Hematopoietic multipotent progenitor cell treated with erythropoietin and hydrocortisone succinate and interleukin-3 and kit ligand, for 17 days (in vitro differentiated cells): ENCODE results near the gene CAMKK1.

ENCODE experiments used
- DNase-seq: peaks from one replicate; pipeline ENCODE4 v3.0.0-alpha.2; 2015; ENCODE audit warnings: low spot score

The CAMKK1 gene

GRCh38 chr17:3893003-3893719, at the start of gene CAMKK1:
TSS of gene CAMKK1 (minus strand) at chr17:3893053. CDS start at chr17:3885687, 7,366 bp downstream.
- peak; percentile 81 for DNase-seq

GRCh38 chr17:3940965-3941698, 48.3 kb upstream of the CAMKK1 start:
- no peak for DNase-seq

DNA sequence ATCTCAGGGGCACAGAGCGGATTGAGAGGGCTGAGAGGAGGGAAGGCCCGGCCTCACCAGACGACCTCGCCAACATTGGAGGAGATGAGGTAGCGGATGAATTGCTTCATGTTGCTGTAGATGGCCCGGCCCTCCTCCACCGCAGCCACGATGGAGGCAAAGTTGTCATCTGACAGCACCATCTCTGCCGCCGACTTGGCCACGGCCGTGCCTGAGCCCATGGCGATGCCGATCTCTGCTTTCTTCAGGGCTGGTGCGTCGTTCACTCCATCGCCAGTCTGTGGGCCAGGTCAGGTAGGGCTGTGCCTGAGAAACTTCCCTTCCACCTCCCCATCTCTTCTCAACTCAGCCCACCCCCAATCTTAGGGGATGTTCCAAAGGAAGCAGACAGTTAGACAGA, 44.5 kb upstream of the CAMKK1 start:
- DNase-seq = no peak

DNA sequence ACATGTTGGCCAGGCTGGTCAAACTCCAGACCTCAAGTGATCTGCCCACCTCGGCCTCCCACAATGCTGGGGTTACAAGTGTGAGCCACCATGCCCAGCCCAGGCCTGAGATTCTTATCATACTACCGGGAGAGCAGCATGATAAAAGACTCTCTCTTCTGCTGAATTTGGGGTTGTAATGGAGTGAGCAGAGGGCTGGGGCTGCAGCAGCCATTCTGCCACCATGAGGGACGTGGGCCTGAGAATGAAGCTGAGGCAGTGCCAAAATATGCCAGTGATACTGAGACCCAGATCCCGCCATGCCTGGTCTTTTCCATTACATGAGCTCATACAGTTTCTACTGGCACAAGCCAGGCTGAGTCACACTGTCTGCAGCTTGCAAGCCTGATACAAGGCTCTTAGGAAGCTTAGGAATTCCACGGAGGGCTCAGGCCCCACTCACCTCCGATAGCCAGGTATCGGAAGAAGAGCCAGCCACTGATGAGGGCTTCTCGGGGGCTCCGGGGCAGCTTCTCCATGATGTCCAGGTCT, 43.0 kb upstream of the CAMKK1 start:
- DNase-seq = no peak

DNA sequence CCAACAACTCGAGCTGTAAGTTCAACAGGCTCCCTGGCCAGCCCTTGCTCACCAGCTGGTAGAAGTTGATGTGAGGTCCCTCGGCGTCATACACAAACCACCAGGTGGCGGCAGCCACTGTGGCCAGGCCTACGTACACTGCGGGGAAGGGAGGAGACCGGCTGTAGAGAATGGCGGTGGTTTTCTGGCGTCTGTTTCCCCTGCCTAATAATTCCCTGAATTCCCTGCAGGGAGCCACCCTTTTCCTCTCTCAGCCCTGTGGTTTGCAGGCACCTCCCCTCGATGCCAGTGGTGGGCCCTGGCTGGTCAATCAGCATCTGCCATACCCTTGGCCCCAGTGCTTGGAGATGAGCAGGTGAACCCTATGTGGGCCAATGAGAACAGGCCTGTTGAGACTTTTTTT, 42.3 kb upstream of the CAMKK1 start:
- no peak for DNase-seq

DNA sequence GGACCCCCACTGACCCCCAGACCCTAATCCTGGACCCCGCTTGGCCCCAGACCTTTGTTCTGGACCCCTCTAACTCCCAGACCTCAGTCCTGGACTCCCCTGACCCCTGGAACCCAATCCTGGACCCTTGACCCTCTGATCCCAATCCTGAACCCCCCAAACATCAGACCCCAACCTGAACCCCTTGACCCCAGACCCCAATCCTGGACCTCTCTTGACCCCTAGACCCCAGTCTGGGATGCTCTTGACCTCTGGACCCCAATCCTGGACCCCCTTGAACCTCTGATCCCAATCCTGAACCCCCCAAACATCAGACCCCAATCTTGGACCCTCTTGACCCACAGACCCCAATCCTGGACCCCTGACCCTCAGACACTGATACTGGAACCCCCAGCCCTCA, 36.9 kb upstream of the CAMKK1 start:
- DNase-seq = no peak

- DNase-seq = no peak
Observed at GRCh38 chr17:3929181-3929580, 36.3 kb upstream of the CAMKK1 start.

DNA sequence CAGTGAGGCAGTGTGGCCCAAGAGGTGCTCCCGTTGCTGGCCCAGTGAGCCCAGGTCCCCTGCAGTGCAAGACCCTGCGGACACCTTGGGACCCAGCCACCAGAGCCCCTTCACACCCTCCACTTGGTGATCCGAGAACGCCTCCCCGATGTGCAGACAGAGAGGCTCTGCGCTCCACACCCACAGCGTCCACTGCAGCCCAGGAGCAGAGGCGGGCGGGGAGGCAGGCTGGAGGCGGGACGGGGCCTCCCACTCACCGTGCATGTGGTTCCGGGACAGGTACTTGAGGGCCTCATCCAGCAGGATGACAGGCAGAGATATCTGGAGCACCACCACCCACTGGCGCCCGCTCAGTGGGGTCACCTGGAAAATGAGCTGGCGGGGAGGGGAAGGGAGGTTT, 35.6 kb upstream of the CAMKK1 start:
- DNase-seq = no peak

GRCh38 chr17:3927628-3928340, 34.9 kb upstream of the CAMKK1 start:
- DNase-seq = no peak

DNA sequence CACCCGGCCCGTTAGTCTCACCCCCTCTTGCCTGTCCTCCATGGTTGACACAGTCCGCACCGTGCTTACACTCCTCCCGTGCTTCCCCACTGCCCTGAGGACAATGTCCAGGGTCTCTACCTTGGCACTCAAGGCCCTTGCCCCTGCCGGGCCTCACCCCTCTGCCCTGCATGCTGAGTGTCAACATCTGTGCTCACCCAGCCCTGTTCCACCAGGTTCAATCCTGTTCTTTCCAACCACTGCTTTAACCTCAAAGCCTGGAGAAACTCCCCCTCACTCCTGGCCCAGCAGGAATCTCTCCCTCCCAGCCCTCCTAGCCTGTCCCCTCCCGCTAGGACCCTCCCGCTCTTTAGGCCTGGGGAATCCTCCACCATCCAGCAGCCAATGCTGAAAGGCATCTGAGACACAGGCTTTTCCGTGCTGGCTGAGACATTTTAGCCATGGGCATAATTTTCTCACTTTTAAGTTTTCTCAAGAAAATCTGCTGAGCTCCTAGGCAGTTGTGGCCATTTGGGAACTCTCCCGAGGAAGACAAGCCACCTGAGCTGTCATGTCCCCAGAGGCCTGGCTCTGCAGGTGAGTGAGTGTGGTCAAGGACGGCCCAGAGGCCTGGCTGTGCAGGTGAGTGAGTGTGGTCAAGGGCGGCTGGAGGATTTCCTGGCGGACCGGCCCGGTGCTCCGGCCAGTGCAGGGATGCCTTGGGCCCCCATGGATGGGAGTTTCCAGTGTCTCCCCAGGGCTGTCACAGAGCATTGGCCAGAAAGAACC, 34.2 kb upstream of the CAMKK1 start:
- DNase-seq = no peak

DNA sequence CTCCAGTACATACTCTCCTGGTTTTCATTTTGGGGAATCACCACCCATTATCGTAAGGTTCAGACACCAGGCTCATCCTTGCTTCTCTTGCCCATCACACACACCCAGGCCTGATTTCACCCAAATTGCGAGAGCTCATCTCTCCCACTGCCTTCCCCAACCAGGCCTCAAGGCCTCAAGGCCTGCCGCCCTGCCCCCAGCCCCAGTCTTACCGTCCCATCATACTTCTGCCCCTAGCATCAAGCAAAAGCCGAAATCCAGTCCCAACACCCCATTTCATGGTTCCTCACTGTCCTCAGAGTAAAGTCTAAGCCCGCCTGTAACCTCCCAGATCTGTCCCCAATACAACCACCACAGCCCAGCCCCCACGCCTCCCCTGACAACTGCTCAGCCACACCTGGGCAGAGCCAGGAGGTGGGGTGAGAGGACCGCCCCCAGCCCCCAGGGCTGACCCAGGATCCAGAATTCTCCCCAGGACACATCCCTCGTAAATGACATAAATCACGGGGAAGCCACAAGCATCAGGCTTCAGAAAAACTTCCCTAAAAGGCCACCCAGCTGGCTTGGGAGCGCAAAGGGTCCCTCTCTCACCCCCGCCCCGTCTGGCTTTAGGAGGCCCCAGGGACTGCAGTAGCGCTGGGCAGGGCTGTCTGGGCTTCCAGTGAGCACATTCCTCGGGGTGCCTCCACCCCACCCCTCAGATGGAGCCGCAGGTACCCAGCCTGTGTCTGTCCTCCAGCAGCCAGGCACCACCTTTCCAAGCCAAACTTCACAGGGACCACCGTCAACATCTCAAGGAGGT, 33.0 kb upstream of the CAMKK1 start:
- no peak for DNase-seq

DNA sequence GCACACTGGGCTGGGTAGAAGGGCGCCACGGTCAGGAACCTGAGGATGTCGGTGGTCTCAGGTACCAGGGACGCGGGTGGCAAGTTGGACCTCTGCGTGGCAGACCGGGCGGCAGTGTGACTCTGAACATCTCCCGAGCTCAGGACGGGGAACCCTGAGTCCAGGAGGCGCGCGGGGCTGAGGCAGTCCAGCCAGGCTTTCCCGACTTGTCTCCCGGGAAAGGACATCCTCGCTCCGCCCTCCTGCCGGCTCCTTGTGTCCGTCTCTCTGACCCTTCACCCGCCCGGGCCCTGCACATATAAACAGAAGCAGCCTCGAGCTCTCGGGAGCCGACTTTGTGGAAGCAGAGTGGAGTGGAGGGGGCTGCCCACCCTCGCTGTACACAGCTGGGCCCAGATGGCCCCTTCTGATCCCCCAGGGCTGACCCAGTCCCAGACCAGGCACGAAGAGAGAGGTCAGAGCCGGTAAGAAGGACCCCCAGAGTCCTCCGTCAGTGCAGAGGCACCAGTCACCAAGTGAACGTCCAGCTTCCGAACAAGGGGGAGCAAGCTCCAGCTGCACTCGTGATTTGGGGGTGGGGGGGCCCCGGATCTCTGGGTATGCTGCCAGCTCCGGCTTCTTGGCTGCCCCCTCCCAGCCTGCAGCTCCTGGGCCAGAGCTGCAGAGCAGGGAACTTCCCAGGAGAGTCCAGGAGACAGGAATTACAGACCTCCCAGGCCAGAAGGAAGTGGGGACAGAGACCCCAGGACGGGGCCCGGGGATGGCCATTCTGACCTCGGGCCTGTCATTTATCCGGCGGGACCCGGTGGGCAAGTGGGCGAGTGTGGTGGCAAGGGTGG, 31.9 kb upstream of the CAMKK1 start:
- no peak for DNase-seq

DNA sequence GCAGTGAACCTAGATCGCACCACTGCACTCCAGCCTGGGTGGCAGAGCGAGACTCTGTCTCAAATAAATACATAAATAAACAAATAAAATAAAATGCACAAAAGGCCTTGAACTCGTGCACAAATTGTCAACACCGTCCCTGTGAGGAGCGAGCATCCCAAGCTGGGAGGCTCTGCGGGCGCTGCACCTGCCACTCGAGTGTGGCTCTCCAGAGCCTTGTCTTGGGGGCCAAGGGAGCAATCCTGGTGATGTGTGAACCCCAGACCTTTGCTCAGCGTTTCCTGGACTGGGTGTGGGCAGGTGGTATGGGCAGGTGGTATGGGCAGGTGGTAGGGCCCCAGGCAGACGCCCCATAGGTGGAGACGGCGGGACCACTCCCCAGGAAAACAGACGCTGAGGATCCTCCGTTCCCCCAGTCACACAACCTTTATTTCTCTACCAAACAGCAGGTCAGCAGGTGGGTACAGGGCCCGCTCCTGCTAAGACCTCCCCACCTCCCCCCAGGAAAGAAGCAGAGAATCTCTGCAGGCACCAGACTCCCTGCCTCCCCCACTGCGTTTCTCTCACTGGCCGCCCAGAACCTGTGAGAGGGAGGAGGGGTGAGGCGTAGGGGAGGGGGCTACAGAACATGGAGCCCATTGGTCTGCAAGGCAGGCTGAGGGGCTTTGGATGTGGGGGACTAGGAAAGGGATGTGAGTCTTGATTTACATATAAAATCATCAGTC, 30.8 kb upstream of the CAMKK1 start:
- DNase-seq = no peak

DNA sequence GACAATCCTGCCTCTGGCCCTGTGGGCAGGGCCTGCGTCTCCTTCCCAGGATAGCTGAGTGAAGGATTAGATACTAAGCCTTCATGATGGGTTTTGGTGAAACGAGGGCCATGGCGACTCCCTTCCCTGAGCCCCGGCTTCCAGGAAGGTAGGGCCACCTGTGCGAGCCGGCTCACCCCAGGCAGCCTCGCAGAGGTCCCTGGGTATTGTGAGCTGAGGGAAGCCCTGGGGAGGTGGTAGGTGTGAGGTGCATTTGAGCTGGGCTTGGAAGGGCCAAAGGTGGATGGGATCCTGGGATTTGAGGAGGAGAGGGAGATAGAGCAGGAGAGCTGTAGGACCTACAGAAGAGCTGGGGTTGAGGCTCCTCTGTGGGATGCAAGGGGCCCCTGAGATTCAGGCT, 29.9 kb upstream of the CAMKK1 start:
- no peak for DNase-seq

GRCh38 chr17:3921502-3922319, 28.9 kb upstream of the CAMKK1 start:
- no peak for DNase-seq

DNA sequence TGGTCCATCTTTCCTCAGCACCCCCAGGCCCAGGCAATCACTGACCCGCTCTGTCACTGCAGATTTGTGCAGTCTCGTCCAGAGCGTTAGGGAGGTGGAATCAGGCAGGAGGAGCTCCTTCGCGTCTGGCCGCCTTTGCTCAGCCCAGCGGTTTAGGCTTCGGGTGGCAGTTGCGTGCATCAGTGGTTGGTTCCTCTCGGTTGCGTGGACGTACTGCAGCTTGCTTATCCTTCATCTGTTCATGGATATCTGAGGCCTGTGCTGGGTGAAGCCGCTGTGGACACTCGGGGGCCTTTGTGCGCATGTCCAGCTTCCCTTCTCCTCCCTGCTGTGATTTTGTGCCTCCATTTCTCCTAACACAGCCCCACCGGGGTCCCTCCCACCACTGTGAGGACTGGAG, 28.2 kb upstream of the CAMKK1 start:
- DNase-seq = no peak

DNA sequence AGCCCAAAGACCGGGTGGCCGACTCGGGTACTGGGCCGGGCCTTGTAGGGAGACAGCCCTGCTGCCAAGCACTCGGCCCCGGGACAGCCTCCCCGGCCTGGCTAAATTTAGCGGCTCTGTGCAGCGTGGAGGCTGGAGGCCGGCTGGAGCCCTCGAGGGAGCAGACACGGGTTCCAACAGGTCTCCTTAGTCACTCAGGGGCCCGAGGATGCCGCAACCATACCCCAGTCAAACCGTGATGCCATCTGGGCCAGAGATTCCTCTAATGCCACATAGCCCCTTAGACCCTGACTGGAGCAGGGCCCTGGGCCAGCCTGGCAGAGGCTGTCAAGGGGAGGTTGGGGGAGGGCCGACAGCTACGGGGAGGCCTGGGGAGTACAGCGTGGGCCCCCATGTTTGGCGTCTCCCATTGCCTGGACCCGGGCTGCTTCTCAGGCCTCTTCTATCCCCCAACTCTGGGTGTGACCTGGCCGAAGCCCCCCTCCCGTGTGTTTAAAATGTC, 26.3 kb upstream of the CAMKK1 start:
- DNase-seq = no peak

DNA sequence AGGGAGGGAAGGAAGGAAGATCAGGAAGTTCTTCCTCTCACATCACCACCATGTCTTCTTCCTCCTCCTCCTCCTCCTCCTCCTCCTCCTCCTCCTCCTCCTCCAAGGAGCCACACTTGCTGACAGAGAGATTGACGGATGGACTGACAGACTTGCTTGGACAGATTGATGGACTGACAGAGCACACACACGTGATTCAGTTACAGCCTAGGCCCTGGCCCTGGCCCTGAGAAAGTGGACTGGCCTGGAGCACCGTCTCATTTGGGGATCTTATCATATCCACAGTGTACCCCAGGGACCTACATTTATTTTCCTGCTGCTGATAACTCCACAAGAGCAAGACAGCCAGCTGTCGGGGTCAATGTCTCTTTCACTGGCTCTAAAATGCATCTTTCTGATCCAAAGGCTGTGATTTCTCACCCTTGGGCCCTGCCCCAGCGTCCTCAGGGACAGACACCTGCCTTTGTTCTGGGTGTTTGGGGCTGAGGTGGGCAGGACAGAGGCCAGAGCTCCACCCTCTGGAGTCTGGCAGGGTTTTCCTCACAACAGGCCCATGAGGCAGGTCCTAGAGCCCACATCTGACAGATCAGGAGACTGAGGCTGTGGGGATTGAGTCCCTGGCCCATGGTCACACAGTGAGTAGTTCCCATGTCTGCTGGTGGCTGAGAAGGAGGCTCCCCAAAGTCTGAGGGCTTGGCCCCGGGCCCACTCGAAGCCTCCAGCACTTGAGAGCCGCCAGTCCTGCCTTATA, 25.7 kb upstream of the CAMKK1 start:
- DNase-seq = no peak
